ENCODE data around the gene SLC39A2.
"Not testable (repeated sequence)": the region's sequence is repeated elsewhere in the genome, so short reads cannot be mapped to it uniquely, and the experiment has no call there.

Gene SLC39A2

GRCh38 chr14:21024585-21025370 lies 25.7 kb downstream of the SLC39A2 start, which contains the start of gene NDRG2:
TSS of gene NDRG2 (minus strand) at chr14:21025061. CDS start at chr14:21023315, 1,746 bp downstream.
- in situ Hi-C loops (cut with HindIII; ENCODE audit: low sequenced_read_pairs) = no loop called here

- in situ Hi-C loops (cut with HindIII; ENCODE audit: low sequenced_read_pairs) = no loop called here
These were observed 26.5 kb downstream of the SLC39A2 start for GRCh38 chr14:21025371-21026273.

DNA sequence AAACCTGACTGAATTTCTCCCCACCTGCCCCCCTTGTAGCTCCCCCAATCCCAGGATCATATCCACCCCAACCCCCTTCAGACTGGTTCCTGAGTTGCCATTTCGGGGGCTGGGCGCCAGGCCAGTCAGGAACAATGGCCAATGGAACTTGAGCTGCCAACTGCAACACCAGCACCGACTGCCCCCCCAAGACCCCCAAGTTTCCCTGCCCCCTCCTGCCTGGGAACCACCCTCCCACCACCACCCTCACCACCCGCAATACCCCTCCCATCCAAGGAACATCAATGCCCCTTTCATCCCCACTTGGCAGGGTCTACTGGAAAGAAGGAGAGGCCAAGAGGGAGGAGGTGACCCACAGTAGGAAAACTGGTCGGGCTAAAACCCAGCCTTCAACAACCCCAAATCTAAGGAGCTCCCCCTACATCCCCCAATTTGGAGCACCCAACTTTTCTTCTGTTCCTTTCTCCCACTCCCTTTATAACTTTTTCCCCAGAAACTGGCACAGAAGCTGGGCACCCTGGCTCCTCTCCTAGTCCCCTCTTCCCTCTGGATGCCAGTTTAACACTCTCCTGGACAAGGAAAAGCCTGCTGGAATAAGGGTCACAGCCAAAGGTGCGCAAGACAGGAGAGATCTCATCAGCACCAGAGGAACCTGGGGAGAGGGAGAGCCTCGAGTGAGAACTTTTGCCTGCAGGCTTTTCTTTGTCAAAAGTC lies 27.3 kb downstream of the SLC39A2 start:
- in situ Hi-C loops (cut with HindIII; ENCODE audit: low sequenced_read_pairs) = no loop called here

DNA sequence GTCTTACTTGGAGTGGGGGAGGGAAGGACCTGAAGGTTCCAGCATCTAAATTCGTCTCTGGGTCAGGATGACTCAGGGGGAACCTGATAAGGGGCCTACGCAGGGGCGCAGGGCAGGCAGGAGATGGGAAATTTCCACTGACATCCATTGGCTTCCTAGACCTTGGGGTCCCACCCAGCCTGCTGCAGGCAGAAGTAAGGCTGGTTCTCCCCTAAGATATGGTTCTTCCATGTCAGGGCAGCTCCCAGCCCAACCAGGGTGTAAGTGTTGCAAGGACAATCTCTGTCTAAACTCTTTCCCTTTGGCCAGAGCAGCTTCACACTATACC lies 27.9 kb downstream of the SLC39A2 start:
- in situ Hi-C loops (cut with HindIII; ENCODE audit: low sequenced_read_pairs) = no loop called here

DNA sequence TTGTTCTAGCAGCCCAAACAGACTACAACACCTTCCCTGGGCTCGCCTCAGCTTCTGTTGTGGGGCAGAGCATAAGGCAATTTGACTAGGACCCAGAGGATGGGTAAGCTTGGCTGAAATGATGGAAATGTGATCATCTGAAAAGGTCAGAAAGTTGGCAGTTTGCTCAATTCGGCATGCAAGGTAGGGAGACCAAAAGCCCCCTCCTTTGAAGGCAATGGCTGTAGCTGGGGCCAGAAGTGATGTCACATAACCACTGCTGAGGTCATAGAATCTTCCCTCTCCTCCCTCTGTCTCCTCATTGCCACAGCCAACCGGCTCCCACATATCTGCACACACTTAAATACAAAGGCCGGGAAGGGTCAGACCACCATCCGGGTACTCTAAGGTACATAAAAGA lies 30.8 kb downstream of the SLC39A2 start, which contains the start of gene TPPP2:
TPPP2 (plus strand) TSS at position 301 of the 400 bp plus-strand sequence. CDS start 365 bp downstream, outside the sequence.
- in situ Hi-C loops (cut with HindIII; ENCODE audit: low sequenced_read_pairs) = no loop called here

DNA sequence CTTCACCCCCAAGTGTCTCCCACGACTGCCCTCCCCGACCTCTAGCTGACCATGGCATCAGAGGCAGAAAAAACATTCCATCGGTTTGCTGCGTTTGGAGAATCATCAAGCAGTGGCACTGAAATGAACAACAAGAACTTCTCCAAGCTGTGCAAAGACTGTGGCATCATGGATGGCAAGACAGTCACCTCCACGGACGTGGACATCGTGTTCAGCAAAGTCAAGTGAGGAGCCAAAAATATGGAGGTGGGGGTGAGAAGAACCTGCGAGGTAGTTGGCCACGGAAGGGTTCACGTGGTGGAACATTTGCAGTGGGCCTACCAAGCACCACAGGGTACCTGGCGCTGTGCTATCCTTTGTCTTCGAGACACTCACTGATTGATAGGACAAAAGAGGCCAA lies 31.4 kb downstream of the SLC39A2 start:
- in situ Hi-C loops (cut with HindIII; ENCODE audit: low sequenced_read_pairs) = no loop called here

DNA sequence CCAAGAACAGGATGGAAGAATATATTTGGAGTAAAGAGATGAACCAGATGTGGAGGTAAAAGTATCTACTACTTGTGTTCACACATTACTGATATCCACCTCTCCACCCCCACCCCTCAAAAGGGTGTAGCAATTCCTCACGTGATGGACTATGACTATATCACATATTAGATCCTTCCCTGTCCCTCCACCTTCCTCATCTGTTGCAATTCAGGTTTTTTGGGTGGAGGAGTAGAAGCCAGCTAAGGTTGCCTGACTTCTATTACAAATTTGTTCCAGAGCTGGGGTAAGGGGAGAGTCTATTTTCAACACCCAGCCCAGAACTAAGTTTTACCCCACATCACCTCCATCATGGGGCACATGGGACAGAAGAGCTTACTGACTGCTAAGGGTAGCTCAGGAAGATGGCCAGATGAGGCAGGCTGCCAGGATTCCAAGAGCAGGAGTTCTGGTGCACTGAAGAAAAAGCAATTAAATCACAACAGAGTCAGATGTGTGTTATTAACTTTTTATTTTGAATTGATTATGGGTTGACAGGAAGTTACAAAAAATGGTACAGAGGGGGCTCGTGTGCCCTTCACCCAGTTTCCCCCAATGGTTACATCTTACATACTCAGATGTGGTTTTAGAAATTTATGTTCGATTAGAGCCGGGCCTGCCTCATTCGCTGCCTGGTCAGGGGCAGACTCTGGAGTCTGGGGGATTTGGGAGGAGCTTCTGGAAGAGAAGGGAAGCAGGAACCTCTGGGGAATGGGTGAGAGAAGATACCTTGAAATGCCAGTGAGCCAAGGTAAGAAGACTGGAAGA lies 33.4 kb downstream of the SLC39A2 start:
- in situ Hi-C loops (cut with HindIII; ENCODE audit: low sequenced_read_pairs) = no loop called here

DNA sequence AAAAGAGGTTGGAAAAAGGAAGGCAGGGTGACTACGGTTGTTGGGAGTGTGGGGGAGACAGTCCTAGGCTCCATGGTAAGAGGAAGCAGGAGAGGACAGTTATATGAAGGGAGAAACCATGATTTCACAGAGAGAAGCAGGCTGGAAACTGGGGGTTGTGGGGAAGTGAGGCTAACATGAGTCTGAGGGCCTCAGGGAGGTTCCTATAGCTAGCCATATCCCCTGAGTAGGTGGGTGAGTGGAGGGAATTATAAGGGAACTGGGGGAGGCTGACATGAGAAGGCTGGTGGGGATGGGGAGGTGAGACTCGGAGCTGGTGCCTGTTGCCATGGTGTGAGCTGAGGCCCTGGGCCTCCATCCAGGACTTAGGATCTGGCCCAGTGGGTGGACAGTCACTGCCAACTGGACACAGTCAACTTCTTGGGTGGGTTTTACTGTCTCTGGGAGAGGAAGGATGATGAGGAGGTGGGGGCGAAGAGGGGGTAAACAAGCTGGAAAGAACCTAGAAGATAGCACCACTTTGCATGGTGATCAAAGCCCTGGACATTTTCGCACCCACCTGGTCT lies 34.1 kb downstream of the SLC39A2 start:
- in situ Hi-C loops (cut with HindIII; ENCODE audit: low sequenced_read_pairs) = no loop called here

- in situ Hi-C loops (cut with HindIII; ENCODE audit: low sequenced_read_pairs) = no loop called here
These were observed 35.6 kb downstream of the SLC39A2 start, which contains the start of gene RNASE13 for GRCh38 chr14:21034707-21035106. TSS of gene RNASE13 (minus strand) at chr14:21034807. CDS start at chr14:21034288, 519 bp downstream.

GRCh38 chr14:21036751-21037150 lies 37.7 kb downstream of the SLC39A2 start:
- in situ Hi-C loops (cut with HindIII; ENCODE audit: low sequenced_read_pairs) = no loop called here

DNA sequence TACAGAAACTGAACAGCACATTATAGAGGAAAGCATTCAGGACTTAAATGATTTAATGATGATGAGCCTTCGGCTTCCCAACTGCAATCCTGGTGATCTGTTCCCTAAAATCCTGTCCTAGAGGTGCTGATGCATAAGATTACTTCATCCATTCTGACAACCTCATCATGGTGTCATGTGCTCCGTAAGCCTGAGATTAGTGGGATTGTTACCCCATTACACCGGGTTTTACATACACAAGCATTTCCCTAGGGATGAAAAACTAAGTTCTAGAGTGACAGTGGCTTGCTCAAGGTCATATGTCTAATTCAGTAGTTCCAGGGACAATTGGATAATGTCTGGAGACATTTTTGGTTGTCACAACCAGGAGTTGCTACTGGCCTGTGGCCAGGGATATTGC lies 38.1 kb downstream of the SLC39A2 start:
- in situ Hi-C loops (cut with HindIII; ENCODE audit: low sequenced_read_pairs) = no loop called here

GRCh38 chr14:21038441-21039422 lies 39.6 kb downstream of the SLC39A2 start:
- in situ Hi-C loops (cut with HindIII; ENCODE audit: low sequenced_read_pairs) = no loop called here

- in situ Hi-C loops (cut with HindIII; ENCODE audit: low sequenced_read_pairs) = no loop called here
These were observed 40.7 kb downstream of the SLC39A2 start for GRCh38 chr14:21039585-21040369.

GRCh38 chr14:21040370-21040925 lies 41.4 kb downstream of the SLC39A2 start:
- in situ Hi-C loops (cut with HindIII; ENCODE audit: low sequenced_read_pairs) = no loop called here

DNA sequence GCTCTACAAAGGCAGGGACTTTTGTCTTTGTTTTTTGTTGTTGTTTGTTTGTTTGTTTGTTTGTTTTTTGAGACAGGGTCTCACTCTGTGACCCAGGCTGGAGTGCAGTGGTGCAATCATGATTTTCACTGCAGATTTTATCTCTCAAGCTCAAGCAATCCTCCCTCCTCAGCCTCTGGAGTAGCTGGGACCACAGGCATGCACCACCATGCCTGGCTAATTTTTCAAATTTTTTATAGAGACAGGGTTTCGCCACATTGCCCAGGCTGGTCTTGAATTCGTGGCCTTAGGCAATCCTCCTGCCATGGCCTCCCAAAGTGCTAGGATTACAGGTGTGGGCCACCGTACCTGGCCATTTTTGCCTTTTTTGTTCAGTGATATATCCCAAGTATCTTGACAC lies 41.8 kb downstream of the SLC39A2 start:
- in situ Hi-C loops (cut with HindIII; ENCODE audit: low sequenced_read_pairs) = not testable (repeated sequence)

DNA sequence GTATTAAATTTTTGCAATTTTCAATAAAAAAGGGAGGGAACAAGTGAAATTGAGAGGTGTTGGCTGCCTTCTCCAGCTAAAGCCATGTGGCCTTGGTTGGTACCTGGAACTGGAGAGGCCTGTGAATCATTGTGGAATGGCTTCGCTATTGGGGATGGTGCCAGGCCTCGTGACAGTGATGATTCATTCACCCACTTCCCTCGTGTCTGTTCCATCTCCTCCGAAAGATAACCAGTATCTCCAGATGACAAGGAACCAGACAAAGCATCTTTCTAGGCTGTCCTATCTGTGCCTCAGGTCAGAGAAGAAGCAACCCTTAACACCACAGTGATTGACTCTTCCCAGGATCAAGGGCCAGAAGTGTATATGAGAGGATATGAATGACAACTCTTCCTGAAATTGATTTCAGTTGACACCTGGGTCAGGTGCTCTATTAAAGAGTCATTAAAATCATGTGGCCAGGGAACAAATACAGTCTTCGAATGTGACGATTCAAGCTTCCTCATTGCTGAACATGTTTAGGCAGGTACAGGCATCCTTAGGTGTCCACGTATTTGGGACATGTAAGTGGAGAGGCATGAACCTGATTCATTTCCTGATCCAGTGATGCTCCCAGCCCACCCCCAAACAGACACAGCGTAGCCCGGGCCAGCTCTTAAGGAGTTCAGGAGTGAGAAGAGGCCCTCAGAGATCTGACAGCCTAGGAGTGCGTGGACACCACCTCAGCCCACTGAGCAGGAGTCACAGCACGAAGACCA lies 42.8 kb downstream of the SLC39A2 start, which contains the start of gene RNASE7:
RNASE7 (plus strand) TSS at position 687 of the 758 bp plus-strand sequence. CDS start 631 bp downstream, outside the sequence.
- in situ Hi-C loops (cut with HindIII; ENCODE audit: low sequenced_read_pairs) = no loop called here

- in situ Hi-C loops (cut with HindIII; ENCODE audit: low sequenced_read_pairs) = no loop called here
These were observed 43.8 kb downstream of the SLC39A2 start for GRCh38 chr14:21042918-21043317.
